Karpas-422 (cell line): ENCODE results near the gene ADCY4. TPM values are rescaled to one million over a fixed set of nuclear protein-coding genes. Genes with fewer than 3 reads are reported as not detected.

Experiments used
- DNase-seq: peaks from one replicate; pipeline ENCODE4 v3.0.0-alpha.2; 2015
- H2AFZ ChIP-seq: fragments of 200-600 bp; sonication (generic); 2 replicates; pipeline ENCODE4 v1.6.1; 2014; ENCODE audit warnings: antibody characterized with exemption, low read length, mixed read lengths
- H3K27ac ChIP-seq: fragments of 200-600 bp; sonication (generic); 2 replicates; pipeline ENCODE4 v1.5.1; 2014; ENCODE audit warnings: mild to moderate bottlenecking, low read length, moderate library complexity
- H3K27me3 ChIP-seq: fragments of 200-600 bp; sonication (generic); 2 replicates; pipeline ENCODE4 v1.6.1; 2014; ENCODE audit warnings: low read length, mixed read lengths
- H3K36me3 ChIP-seq: fragments of 200-600 bp; sonication (generic); 2 replicates; pipeline ENCODE4 v1.6.1; 2014; ENCODE audit warnings: low read length, mixed read lengths; ENCODE audit not compliant: insufficient read depth
- H3K4me1 ChIP-seq: fragments of 200-600 bp; sonication (generic); 2 replicates; pipeline ENCODE4 v1.6.1; 2014; ENCODE audit warnings: mild to moderate bottlenecking, low read length, mixed read lengths
- H3K4me2 ChIP-seq: fragments of 200-600 bp; sonication (generic); 2 replicates; pipeline ENCODE4 v1.6.1; 2014; ENCODE audit warnings: low read length, low read depth, mild to moderate bottlenecking; ENCODE audit not compliant: poor library complexity, severe bottlenecking
- H3K4me3 ChIP-seq: fragments of 200-600 bp; sonication (generic); 2 replicates; pipeline ENCODE4 v1.5.1; 2014; ENCODE audit warnings: mild to moderate bottlenecking, antibody characterized with exemption, low read length, mixed read lengths
- H3K79me2 ChIP-seq: fragments of 200-600 bp; sonication (generic); 2 replicates; pipeline ENCODE4 v1.6.1; 2014; ENCODE audit warnings: mild to moderate bottlenecking, low read length, mixed read lengths
- H3K9ac ChIP-seq: fragments of 200-600 bp; sonication (generic); 2 replicates; pipeline ENCODE4 v1.6.0; 2014; ENCODE audit warnings: low read length
- H3K9me2 ChIP-seq: fragments of 200-600 bp; sonication (generic), shearing (Covaris generic); replicated peaks from 2 replicates; pipeline ENCODE4 v1.6.0; 2014; ENCODE audit warnings: mild to moderate bottlenecking, low read length, moderate library complexity; ENCODE audit not compliant: insufficient read depth
- H3K9me3 ChIP-seq: fragments of 300-700, 200-600 bp; sonication (generic); 2 replicates; pipeline ENCODE4 v1.6.1; 2014; ENCODE audit warnings: low read length, mixed read lengths
- H4K20me1 ChIP-seq: fragments of 200-600 bp; sonication (generic); 2 replicates; pipeline ENCODE4 v1.6.1; 2014; ENCODE audit warnings: mild to moderate bottlenecking, antibody characterized with exemption, low read length, low read depth; ENCODE audit not compliant: insufficient read depth
- total RNA-seq: library from RNA; depleted of rRNA; stranded (reverse); fragments of >200 nt; shearing (Covaris generic); gene quantifications from 2 replicates; pipeline ENCODE4 v1.2.3, GENCODE V29; 2014; ENCODE audit warnings: low replicate concordance

Gene ADCY4
- total RNA-seq, 1 experiment from 2014 or later: 0.07 TPM

GRCh38 chr14:24368562-24369252 is 33.8 kb upstream of the ADCY4 start:
- no peaks in the 10 kb centered on the region for H3K36me3 ChIP-seq
- H3K4me3 ChIP-seq: peak overlapping the region; percentile 72
- peak; percentile 56 for DNase-seq
- no peak overlapping the region for H3K27ac ChIP-seq
- peak overlapping the region; percentile 96 for H3K4me2 ChIP-seq
- H4K20me1 ChIP-seq: no peaks in the 10 kb centered on the region
- no peaks in the 10 kb centered on the region for H3K27me3 ChIP-seq
- no peaks in the 10 kb centered on the region for H3K9me2 ChIP-seq
- H3K9ac ChIP-seq: peak overlapping the region; percentile 75
- no peaks in the 10 kb centered on the region for H3K79me2 ChIP-seq
- H3K4me1 ChIP-seq: peaks cover 57% of the 10 kb centered on the region
- no peak overlapping the region; the same call in 1 of the 2 replicates for H2AFZ ChIP-seq
- no peaks in the 10 kb centered on the region for H3K9me3 ChIP-seq

DNA sequence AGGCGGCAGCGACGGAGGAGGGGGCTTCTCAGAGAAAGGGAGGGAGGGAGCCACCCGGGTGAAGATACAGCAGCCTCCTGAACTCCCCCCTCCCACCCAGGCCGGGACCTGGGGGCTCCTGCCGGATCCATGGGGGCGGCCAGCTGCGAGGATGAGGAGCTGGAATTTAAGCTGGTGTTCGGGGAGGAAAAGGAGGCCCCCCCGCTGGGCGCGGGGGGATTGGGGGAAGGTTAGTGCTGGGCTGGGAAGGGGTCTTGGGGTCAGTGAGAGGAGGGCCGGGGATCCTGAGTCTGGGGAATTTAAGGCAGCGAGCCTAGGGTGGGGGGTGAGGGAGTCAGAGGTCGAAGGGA is 33.3 kb upstream of the ADCY4 start:
- no peaks in the 10 kb centered on the region for H3K9me3 ChIP-seq
- H3K27me3 ChIP-seq: no peaks in the 10 kb centered on the region
- H2AFZ ChIP-seq: peak overlapping the region; percentile 49
- no peaks in the 10 kb centered on the region for H3K36me3 ChIP-seq
- H3K27ac ChIP-seq: no peak overlapping the region
- H3K79me2 ChIP-seq: no peaks in the 10 kb centered on the region
- H3K9ac ChIP-seq: peak overlapping the region; percentile 75
- H3K4me2 ChIP-seq: peak overlapping the region; percentile 96
- H3K4me1 ChIP-seq: peaks cover 57% of the 10 kb centered on the region
- peak overlapping the region; percentile 72 for H3K4me3 ChIP-seq
- DNase-seq: no peak
- no peaks in the 10 kb centered on the region for H4K20me1 ChIP-seq
- H3K9me2 ChIP-seq: no peaks in the 10 kb centered on the region

DNA sequence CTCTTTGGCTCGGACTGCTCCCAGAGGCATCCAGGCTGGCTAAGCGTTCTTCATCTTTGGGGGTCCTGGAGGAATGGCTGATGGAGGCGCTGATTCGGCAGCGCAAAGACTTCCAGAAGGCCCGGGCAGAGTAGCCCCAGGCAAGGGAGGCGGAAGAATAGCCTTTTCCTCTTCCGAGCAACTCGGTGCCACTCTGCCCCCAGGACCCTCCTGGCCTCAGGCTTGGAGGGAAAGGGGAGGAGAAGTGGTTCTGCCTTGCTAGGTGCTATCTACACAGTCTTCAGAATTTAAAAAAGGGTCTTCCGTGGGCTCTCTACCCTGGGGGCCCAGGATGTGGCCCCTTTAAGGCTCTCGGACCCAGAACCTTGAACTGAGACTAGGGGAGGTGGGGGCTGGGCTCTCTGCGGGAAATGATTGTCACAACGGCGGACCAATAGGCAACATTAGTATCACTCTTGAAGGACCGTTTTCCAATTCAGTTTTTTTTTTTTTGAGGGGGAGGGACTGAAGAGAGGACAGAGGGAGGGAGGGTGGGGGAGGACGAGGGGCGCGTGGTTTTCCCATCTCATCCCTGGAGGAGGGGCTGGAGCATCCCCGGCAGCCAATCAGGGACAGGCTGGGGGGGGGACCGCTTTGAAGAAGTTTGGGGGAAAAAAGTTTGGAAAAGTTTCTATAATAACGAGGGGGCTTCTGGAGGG is 32.8 kb upstream of the ADCY4 start, which contains the start of gene NFATC4:
NFATC4 (plus strand) TSS at position 671 of the 698 bp plus-strand sequence. CDS start 157 bp downstream, outside the sequence.
- peak within 1 kb of the TSS; percentile 72 for H3K4me3 ChIP-seq

DNA sequence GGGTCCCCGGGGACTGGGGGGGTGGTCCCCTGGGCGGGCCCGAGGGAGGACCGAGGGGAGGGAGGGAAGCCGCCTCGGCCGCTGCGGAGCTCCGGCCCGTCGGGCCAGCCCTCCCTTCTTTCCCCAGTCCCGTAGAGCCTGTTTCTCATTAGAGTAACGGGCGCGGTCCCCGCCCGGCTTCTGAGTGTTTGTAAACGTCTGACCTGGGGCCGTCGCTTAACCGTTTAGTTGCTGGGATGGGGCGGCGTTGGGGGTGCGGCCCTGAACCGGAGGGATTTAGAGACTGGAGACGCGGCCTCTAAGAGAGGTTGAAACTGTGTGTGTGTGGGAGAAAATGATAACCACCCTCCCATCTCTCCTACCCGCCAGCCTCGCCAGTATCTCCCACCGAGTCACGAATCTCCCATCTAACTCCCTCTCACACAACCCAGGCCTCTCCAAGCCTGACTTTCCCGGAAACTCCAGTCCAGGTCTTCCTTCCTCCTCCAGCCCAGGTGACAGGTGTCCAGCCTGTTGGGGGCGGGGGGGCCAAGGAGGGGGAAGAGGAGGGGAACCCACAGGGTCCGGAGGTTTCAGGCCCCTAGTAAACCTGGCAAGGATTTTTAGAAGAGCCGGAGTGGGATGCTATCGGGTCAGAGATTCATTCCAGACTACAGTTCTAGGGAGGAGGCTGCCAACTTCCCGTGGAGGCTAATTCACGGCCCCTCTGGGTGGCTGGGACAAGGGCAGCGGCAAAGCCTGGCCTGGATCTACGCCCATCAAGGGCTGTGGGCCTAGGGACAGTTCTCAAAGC is 32.0 kb upstream of the ADCY4 start:
- H3K27ac ChIP-seq: peak overlapping the region; percentile 79
- peaks cover 57% of the 10 kb centered on the region for H3K4me1 ChIP-seq
- H3K36me3 ChIP-seq: no peaks in the 10 kb centered on the region
- H2AFZ ChIP-seq: peak overlapping the region; percentile 95
- H3K9ac ChIP-seq: peak overlapping the region; percentile 84
- H3K4me3 ChIP-seq: peak overlapping the region; percentile 72
- no peaks in the 10 kb centered on the region for H4K20me1 ChIP-seq
- no peaks in the 10 kb centered on the region for H3K79me2 ChIP-seq
- H3K9me3 ChIP-seq: no peaks in the 10 kb centered on the region
- peak; percentile 96 for DNase-seq
- H3K9me2 ChIP-seq: no peaks in the 10 kb centered on the region
- peak overlapping the region; percentile 96 for H3K4me2 ChIP-seq
- no peaks in the 10 kb centered on the region for H3K27me3 ChIP-seq

More for the DNA sequence above, 32.8 kb upstream of the ADCY4 start, which contains the start of gene NFATC4:
- H3K27me3 ChIP-seq: no peaks in the 10 kb centered on the region
- peak; percentile 85 for DNase-seq
- H3K36me3 ChIP-seq: no peaks in the 10 kb centered on the region
- H3K9me3 ChIP-seq: no peaks in the 10 kb centered on the region
- H2AFZ ChIP-seq: peak within 1 kb of the TSS; percentile 69
- no peaks in the 10 kb centered on the region for H3K9me2 ChIP-seq
- peak within 1 kb of the TSS; percentile 96 for H3K4me2 ChIP-seq
- H4K20me1 ChIP-seq: no peaks in the 10 kb centered on the region
- peak within 1 kb of the TSS; percentile 84 for H3K9ac ChIP-seq
- H3K27ac ChIP-seq: peak within 1 kb of the TSS; percentile 79
- H3K79me2 ChIP-seq: no peaks in the 10 kb centered on the region
- peaks cover 57% of the 10 kb centered on the region for H3K4me1 ChIP-seq

GRCh38 chr14:24366413-24366720 is 31.5 kb upstream of the ADCY4 start:
- H3K27me3 ChIP-seq: no peaks in the 10 kb centered on the region
- peak overlapping the region; percentile 95; the same call in 1 of the 2 replicates for H2AFZ ChIP-seq
- H3K36me3 ChIP-seq: no peaks in the 10 kb centered on the region
- peak overlapping the region; percentile 84 for H3K9ac ChIP-seq
- H3K4me1 ChIP-seq: peaks cover 54% of the 10 kb centered on the region
- H3K27ac ChIP-seq: peak overlapping the region; percentile 79
- no peaks in the 10 kb centered on the region for H3K9me2 ChIP-seq
- H3K9me3 ChIP-seq: no peaks in the 10 kb centered on the region
- no peaks in the 10 kb centered on the region for H3K79me2 ChIP-seq
- peak overlapping the region; percentile 96 for H3K4me2 ChIP-seq
- no peak for DNase-seq
- H4K20me1 ChIP-seq: no peaks in the 10 kb centered on the region
- peak overlapping the region; percentile 72 for H3K4me3 ChIP-seq

DNA sequence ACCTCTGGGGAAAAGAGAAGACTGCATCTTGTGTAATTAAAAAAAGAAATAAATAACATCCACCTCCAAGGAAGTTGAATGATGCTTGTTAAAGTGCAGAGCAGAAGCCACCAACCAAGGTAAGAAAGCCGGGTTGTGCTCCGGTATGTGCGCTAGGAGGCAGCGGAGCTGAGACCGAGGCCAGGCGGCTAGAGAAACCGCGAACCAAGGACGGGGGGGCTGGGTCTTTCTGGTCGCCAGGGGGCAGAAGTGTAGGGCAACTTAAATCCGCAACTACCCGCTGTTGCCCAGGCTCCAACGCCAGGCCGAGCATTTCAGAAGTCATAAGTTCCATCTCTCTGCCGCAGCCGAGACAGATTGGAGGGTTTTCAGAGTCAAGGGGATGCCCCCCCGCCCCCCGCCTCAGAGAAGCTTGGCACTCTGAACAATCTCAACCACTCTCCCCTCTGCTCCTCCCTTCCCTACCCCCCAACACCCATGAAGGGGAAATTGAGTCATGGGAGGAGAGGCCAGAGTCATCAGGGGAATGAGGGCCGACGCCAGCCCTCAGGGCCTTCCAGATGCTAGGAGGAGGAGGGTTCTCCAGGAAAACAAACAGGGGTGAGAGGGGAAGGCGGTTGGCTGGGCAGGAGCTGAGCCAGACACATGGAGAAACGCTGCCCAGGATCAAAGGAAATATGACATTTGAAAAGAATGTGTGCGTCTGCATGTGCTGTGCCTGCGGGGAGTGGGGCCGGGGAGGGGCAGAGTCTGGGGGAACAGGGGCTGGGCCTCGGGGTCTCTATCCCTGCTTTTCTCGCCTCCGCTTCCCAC is 30.9 kb upstream of the ADCY4 start:
- DNase-seq: peak; percentile 99
- Histone ChIP-seq H3K27me3 (no peaks in the 10 kb centered on the region), H3K9me2 (no peaks in the 10 kb centered on the region), H4K20me1 (no peaks in the 10 kb centered on the region), H3K36me3 (no peaks in the 10 kb centered on the region), H2AFZ (peak overlapping the region; percentile 95), H3K27ac (peak overlapping the region; percentile 79), H3K9ac (peak overlapping the region; percentile 84), H3K4me3 (peak overlapping the region; percentile 72), H3K79me2 (no peaks in the 10 kb centered on the region), H3K4me2 (peak overlapping the region; percentile 96), H3K9me3 (no peaks in the 10 kb centered on the region), H3K4me1 (peaks cover 48% of the 10 kb centered on the region)

DNA sequence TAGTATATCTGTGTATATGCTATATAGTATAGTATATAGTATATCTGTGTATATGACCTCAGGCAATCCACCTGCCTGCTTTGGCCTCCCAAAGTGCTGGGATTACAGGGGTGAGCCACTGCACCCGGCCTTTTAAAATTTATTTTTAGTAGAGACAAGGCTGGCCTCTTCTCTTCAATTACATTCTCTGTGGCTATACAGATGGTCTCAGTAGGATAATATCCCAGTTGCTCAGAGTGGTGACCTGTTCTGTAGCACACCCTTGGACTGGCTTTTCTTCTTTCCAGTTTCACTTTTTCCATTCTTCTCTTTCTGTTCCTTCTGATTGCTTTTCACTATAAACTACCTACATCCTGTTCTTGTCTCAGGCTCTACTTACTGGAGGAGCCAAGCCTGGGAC is 30.0 kb upstream of the ADCY4 start:
- no peaks in the 10 kb centered on the region for H3K79me2 ChIP-seq
- H3K4me2 ChIP-seq: peak overlapping the region; percentile 96
- H3K9me3 ChIP-seq: no peaks in the 10 kb centered on the region
- H4K20me1 ChIP-seq: no peaks in the 10 kb centered on the region
- H3K9me2 ChIP-seq: no peaks in the 10 kb centered on the region
- no peak overlapping the region for H3K9ac ChIP-seq
- DNase-seq: no peak
- no peaks in the 10 kb centered on the region for H3K27me3 ChIP-seq
- H3K4me3 ChIP-seq: no peak overlapping the region
- no peak overlapping the region for H3K27ac ChIP-seq
- no peaks in the 10 kb centered on the region for H3K36me3 ChIP-seq
- 0 out of 2 replicates have a peak overlapping the region, but pooled peaks have one; percentile 30 for H2AFZ ChIP-seq
- peaks cover 39% of the 10 kb centered on the region for H3K4me1 ChIP-seq
